GM11168 (cell line): ENCODE data around the gene SLC6A3.
"Not testable (repeated sequence)": the region's sequence is repeated elsewhere in the genome, so short reads cannot be mapped to it uniquely, and the experiment has no call there.

Source experiments
- in situ Hi-C: fragments of 300-500 bp; cut with MboI; formaldehyde crosslinking; loops from one replicate; pipeline ENCODE4 v1.12.0; 2022; ENCODE audit warnings: low sequenced_read_pairs; ENCODE audit not compliant: unreplicated experiment

Gene SLC6A3

GRCh38 chr5:1466631-1467265 is 21.5 kb upstream of the SLC6A3 start:
- in situ Hi-C loops, result no loop called here

- in situ Hi-C loops, result no loop called here
Observed at GRCh38 chr5:1465966-1466471, 20.8 kb upstream of the SLC6A3 start.

GRCh38 chr5:1465117-1465516 is 19.9 kb upstream of the SLC6A3 start:
- in situ Hi-C loops, result no loop called here

- in situ Hi-C loops, result no loop called here
Observed at GRCh38 chr5:1464511-1464910, 19.3 kb upstream of the SLC6A3 start.

- in situ Hi-C loops, result no loop called here
Observed at GRCh38 chr5:1464096-1464446, 18.8 kb upstream of the SLC6A3 start.

- in situ Hi-C loops, result no loop called here
Observed at GRCh38 chr5:1463326-1464095, 18.3 kb upstream of the SLC6A3 start.

- in situ Hi-C loops, result no loop called here
Observed at GRCh38 chr5:1462358-1462757, 17.1 kb upstream of the SLC6A3 start.

GRCh38 chr5:1461396-1461795 is 16.2 kb upstream of the SLC6A3 start:
- in situ Hi-C loops, result no loop called here

GRCh38 chr5:1460054-1460682 is 14.9 kb upstream of the SLC6A3 start:
- in situ Hi-C loops, result no loop called here

GRCh38 chr5:1459435-1459834 is 14.2 kb upstream of the SLC6A3 start:
- in situ Hi-C loops, result not testable (repeated sequence)

- in situ Hi-C loops, result not testable (repeated sequence)
Observed at GRCh38 chr5:1456110-1456881, 11.1 kb upstream of the SLC6A3 start.

- in situ Hi-C loops, result no loop called here
Observed at GRCh38 chr5:1453613-1454012, 8.4 kb upstream of the SLC6A3 start.

GRCh38 chr5:1449081-1449630 is 3.9 kb upstream of the SLC6A3 start:
- in situ Hi-C loops, result no loop called here

- in situ Hi-C loops, result no loop called here
Observed at GRCh38 chr5:1448511-1449011, 3.3 kb upstream of the SLC6A3 start.

- in situ Hi-C loops, result no loop called here
Observed at GRCh38 chr5:1447671-1448361, 2.6 kb upstream of the SLC6A3 start.

GRCh38 chr5:1446602-1447343 is 1.5 kb upstream of the SLC6A3 start:
- in situ Hi-C loops, result no loop called here

- in situ Hi-C loops, result no loop called here
Observed at GRCh38 chr5:1445689-1446601, 705 bp upstream of the SLC6A3 start.
